Measurements from ENCODE around the gene SLC26A8. TPM values are rescaled to one million over a fixed set of nuclear protein-coding genes. Genes with fewer than 3 reads are reported as not detected.

The SLC26A8 gene
- total and polyA plus RNA-seq, 2 of the 13 experiments (the other 11 are each of a cell fraction or from before 2014, with no cell fraction given), result 0.46 TPM; not detected in 1

DNA sequence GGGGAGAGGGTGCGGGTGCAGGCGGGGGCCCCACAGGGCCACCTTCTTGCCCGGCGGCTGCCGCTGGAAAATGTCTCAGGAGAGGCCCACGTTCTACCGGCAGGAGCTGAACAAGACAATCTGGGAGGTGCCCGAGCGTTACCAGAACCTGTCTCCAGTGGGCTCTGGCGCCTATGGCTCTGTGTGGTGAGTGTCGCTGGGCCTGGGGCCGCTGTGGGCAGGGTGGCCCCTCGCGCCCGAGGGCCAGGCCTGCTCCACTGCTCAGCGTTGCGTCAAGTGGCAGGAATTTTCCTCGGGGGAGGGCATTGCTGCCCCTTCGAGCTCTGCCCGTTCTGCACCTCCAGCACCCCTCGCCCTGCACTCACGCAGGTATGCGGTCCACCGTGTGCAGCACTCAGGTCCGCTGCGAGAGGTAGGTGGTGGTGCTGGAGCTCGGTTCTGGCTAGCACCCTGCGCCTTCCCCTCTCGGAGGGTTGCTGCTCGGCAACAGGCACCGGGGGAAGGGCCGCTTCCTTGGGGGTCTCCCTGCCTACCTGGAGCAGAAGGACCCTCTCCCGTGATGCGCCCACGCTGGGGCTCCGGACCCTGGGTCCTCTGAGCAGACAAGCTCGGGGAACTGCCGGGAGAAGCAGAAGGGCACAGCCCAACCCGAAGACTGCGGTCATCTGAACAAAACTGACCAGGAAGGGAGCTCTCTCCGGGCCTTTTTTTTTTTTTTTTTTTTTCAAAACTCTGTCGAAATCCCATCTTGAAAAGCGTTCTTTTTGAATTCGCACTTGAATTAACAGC lies 3.8 kb upstream of the SLC26A8 start (continued):
- TF ChIP-seq, protein P1, sequence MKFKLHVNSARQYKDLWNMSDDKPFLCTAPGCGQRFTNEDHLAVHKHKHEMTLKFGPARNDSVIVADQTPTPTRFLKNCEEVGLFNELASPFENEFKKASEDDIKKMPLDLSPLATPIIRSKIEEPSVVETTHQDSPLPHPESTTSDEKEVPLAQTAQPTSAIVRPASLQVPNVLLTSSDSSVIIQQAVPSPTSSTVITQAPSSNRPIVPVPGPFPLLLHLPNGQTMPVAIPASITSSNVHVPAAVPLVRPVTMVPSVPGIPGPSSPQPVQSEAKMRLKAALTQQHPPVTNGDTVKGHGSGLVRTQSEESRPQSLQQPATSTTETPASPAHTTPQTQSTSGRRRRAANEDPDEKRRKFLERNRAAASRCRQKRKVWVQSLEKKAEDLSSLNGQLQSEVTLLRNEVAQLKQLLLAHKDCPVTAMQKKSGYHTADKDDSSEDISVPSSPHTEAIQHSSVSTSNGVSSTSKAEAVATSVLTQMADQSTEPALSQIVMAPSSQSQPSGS (CRISPR knock-in tag; IDR thresholded peaks at IDR 0.05), result no peak
- TF ChIP-seq ZNF136 (CRISPR knock-in tag; IDR thresholded peaks at IDR 0.05; ENCODE audit: low read depth) (no peak), MTA1 (CRISPR knock-in tag; IDR thresholded peaks at IDR 0.05; ENCODE audit: borderline replicate concordance) (no peak; the same call in 1 of the 2 replicates), ZMYM3 (CRISPR knock-in tag; IDR thresholded peaks at IDR 0.05) (no peak; the same call in 1 of the 2 replicates), DNMT3B (CRISPR knock-in tag; conservative IDR thresholded peaks at IDR 0.05) (no peak; the same call in 1 of the 2 replicates), PHF8 (CRISPR knock-in tag; IDR thresholded peaks at IDR 0.05) (peak; percentile 51; the same call in 1 of the 2 replicates), KLF15 (CRISPR knock-in tag; IDR thresholded peaks at IDR 0.05; ENCODE audit: borderline replicate concordance) (no peak), RFX1 (IDR thresholded peaks at IDR 0.05) (no peak), SPEN (CRISPR knock-in tag; IDR thresholded peaks at IDR 0.05; ENCODE audit: low read depth) (no peak; the same call in 1 of the 2 replicates), SALL1 (CRISPR knock-in tag; IDR thresholded peaks at IDR 0.05) (peak; percentile 47; the same call in 1 of the 2 replicates), ZNF367 (CRISPR knock-in tag; IDR thresholded peaks at IDR 0.05; ENCODE audit: borderline replicate concordance) (no peak), ZNF567 (CRISPR knock-in tag; IDR thresholded peaks at IDR 0.05; ENCODE audit: borderline replicate concordance) (no peak), ZNF614 (CRISPR knock-in tag; IDR thresholded peaks at IDR 0.05; ENCODE audit: borderline replicate concordance) (no peak), ZSCAN31 (CRISPR knock-in tag; IDR thresholded peaks at IDR 0.05; ENCODE audit: low read depth) (no peak; the same call in 1 of the 2 replicates), ZNF761 (CRISPR knock-in tag; conservative IDR thresholded peaks at IDR 0.05) (0 out of 2 replicates have a peak, but pooled peaks have one; percentile 31), ZNF326 (CRISPR knock-in tag; IDR thresholded peaks at IDR 0.05; ENCODE audit: borderline replicate concordance) (no peak), ZFP82 (CRISPR knock-in tag; IDR thresholded peaks at IDR 0.05; ENCODE audit: borderline replicate concordance) (no peak), ZNF619 (CRISPR knock-in tag; IDR thresholded peaks at IDR 0.05) (0 out of 2 replicates have a peak, but pooled peaks have one; percentile 66)
- TF ChIP-seq, protein P2, sequence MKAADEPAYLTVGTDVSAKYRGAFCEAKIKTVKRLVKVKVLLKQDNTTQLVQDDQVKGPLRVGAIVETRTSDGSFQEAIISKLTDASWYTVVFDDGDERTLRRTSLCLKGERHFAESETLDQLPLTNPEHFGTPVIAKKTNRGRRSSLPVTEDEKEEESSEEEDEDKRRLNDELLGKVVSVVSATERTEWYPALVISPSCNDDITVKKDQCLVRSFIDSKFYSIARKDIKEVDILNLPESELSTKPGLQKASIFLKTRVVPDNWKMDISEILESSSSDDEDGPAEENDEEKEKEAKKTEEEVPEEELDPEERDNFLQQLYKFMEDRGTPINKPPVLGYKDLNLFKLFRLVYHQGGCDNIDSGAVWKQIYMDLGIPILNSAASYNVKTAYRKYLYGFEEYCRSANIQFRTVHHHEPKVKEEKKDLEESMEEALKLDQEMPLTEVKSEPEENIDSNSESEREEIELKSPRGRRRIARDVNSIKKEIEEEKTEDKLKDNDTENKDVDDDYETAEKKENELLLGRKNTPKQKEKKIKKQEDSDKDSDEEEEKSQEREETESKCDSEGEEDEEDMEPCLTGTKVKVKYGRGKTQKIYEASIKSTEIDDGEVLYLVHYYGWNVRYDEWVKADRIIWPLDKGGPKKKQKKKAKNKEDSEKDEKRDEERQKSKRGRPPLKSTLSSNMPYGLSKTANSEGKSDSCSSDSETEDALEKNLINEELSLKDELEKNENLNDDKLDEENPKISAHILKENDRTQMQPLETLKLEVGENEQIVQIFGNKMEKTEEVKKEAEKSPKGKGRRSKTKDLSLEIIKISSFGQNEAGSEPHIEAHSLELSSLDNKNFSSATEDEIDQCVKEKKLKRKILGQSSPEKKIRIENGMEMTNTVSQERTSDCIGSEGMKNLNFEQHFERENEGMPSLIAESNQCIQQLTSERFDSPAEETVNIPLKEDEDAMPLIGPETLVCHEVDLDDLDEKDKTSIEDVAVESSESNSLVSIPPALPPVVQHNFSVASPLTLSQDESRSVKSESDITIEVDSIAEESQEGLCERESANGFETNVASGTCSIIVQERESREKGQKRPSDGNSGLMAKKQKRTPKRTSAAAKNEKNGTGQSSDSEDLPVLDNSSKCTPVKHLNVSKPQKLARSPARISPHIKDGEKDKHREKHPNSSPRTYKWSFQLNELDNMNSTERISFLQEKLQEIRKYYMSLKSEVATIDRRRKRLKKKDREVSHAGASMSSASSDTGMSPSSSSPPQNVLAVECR (CRISPR knock-in tag; IDR thresholded peaks at IDR 0.05; ENCODE audit: borderline replicate concordance), result peak; percentile 56
- TF ChIP-seq, protein P3, sequence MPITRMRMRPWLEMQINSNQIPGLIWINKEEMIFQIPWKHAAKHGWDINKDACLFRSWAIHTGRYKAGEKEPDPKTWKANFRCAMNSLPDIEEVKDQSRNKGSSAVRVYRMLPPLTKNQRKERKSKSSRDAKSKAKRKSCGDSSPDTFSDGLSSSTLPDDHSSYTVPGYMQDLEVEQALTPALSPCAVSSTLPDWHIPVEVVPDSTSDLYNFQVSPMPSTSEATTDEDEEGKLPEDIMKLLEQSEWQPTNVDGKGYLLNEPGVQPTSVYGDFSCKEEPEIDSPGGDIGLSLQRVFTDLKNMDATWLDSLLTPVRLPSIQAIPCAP (CRISPR knock-in tag; IDR thresholded peaks at IDR 0.05; ENCODE audit: low read depth), result no peak
- TF ChIP-seq, protein P4, sequence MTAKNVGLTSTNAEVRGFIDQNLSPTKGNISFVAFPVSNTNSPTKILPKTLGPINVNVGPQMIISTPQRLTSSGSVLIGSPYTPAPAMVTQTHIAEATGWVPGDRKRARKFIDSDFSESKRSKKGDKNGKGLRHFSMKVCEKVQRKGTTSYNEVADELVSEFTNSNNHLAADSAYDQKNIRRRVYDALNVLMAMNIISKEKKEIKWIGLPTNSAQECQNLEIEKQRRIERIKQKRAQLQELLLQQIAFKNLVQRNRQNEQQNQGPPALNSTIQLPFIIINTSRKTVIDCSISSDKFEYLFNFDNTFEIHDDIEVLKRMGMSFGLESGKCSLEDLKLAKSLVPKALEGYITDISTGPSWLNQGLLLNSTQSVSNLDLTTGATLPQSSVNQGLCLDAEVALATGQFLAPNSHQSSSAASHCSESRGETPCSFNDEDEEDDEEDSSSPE (CRISPR knock-in tag; IDR thresholded peaks at IDR 0.05), result no peak
